GM12878 (cell line): ENCODE results near the gene HOGA1.
"Not testable (repeated sequence)": the region's sequence is repeated elsewhere in the genome, so short reads cannot be mapped to it uniquely, and the experiment has no call there.

Source experiments
- CBFB ChIP-seq: IDR thresholded peaks from 2 replicates; pipeline ENCODE4 v1.6.1; 2016; ENCODE audit warnings: antibody characterized with exemption, low read depth
- CTCF ChIP-seq, 3 experiments: IDR thresholded peaks in 2 of 3; conservative IDR thresholded peaks in 1 of 3; 2 replicates each; pipeline ENCODE4 v1.5.1; 2011; ENCODE audit warnings: low read depth in 3 of 3, low read length in 3 of 3, mild to moderate bottlenecking in 3 of 3, control low read depth in 2 of 3, moderate library complexity in 2 of 3, inconsistent platforms in 1 of 3, mixed read lengths in 1 of 3; ENCODE audit not compliant: control insufficient read depth in 2 of 3, insufficient read depth in 1 of 3; ENCODE audit errors: extremely low read depth in 1 of 3
- E2F4 ChIP-seq: IDR thresholded peaks from 2 replicates; pipeline ENCODE4 v1.6.1; 2012; ENCODE audit warnings: low read depth, low read length, improper control_type of control experiment
- PKNOX1 ChIP-seq: fragments of 450-650 bp; IDR thresholded peaks from 2 replicates; pipeline ENCODE4 v1.6.1; 2016; ENCODE audit warnings: mild to moderate bottlenecking
- POLR2AphosphoS2 ChIP-seq: IDR thresholded peaks from 2 replicates; pipeline ENCODE4 v1.6.1; 2011; ENCODE audit warnings: low read depth, mild to moderate bottlenecking, low read length, improper control_type of control experiment, moderate library complexity
- POLR2AphosphoS5 ChIP-seq: IDR thresholded peaks from 2 replicates; pipeline ENCODE4 v1.6.1; 2011; ENCODE audit warnings: mild to moderate bottlenecking, low read length, inconsistent platforms
- RAD21 ChIP-seq: IDR thresholded peaks from 2 replicates; pipeline ENCODE4 v1.6.1; 2011; ENCODE audit warnings: mild to moderate bottlenecking, low read depth, low read length, moderate library complexity; ENCODE audit not compliant: insufficient read depth
- SMARCA5 ChIP-seq: fragments of 450-650 bp; IDR thresholded peaks from 2 replicates; pipeline ENCODE4 v1.6.1; 2017; ENCODE audit warnings: mild to moderate bottlenecking
- TF ChIP-seq, protein P1 (sequence below): IDR thresholded peaks from 2 replicates; pipeline ENCODE4 v1.6.1; 2011; ENCODE audit warnings: borderline replicate concordance, low read depth, mild to moderate bottlenecking, moderate library complexity, mixed read lengths, low read length; ENCODE audit not compliant: insufficient read depth; ENCODE audit errors: extremely low read length
- TF ChIP-seq, protein P2 (sequence below): IDR thresholded peaks from 2 replicates; pipeline ENCODE4 v1.6.1; 2012; ENCODE audit warnings: improper control_type of control experiment, low read depth, low read length; ENCODE audit not compliant: insufficient replicate concordance

DNA sequence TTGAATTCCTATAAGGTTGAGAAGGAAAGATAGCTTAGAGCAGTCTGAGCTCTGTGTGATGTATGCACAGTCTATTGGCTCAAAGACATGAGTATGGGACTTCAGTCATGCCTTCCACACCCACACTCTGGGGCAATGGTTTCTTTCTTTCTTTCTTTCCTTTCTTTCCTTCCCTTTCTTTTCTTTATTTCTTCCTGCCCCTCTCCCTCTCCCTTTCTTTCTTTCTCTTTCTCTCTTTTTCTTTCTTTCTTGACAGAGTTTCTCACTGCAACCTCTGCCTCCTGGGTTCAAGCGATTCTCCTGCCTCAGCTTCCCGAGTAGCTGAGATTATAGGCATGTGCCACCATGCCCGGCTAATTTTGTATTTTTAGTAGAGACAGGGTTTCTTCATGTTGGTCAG is 54.9 kb downstream of the HOGA1 start:
- TF ChIP-seq E2F4; POLR2AphosphoS2; POLR2AphosphoS5; CTCF (IDR thresholded peaks at IDR 0.05 in 2 of 3, conservative IDR thresholded peaks at IDR 0.05 in 1 of 3; ENCODE audit: control insufficient read depth in 2 of 3, extremely low read depth in 1 of 3, insufficient read depth in 1 of 3, low read depth in 3 of 3, low read length in 3 of 3); RAD21; CBFB; SMARCA5; PKNOX1: not testable (repeated sequence)
- TF ChIP-seq, protein P1, sequence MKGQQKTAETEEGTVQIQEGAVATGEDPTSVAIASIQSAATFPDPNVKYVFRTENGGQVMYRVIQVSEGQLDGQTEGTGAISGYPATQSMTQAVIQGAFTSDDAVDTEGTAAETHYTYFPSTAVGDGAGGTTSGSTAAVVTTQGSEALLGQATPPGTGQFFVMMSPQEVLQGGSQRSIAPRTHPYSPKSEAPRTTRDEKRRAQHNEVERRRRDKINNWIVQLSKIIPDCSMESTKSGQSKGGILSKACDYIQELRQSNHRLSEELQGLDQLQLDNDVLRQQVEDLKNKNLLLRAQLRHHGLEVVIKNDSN = not testable (repeated sequence)
- TF ChIP-seq, protein P2, sequence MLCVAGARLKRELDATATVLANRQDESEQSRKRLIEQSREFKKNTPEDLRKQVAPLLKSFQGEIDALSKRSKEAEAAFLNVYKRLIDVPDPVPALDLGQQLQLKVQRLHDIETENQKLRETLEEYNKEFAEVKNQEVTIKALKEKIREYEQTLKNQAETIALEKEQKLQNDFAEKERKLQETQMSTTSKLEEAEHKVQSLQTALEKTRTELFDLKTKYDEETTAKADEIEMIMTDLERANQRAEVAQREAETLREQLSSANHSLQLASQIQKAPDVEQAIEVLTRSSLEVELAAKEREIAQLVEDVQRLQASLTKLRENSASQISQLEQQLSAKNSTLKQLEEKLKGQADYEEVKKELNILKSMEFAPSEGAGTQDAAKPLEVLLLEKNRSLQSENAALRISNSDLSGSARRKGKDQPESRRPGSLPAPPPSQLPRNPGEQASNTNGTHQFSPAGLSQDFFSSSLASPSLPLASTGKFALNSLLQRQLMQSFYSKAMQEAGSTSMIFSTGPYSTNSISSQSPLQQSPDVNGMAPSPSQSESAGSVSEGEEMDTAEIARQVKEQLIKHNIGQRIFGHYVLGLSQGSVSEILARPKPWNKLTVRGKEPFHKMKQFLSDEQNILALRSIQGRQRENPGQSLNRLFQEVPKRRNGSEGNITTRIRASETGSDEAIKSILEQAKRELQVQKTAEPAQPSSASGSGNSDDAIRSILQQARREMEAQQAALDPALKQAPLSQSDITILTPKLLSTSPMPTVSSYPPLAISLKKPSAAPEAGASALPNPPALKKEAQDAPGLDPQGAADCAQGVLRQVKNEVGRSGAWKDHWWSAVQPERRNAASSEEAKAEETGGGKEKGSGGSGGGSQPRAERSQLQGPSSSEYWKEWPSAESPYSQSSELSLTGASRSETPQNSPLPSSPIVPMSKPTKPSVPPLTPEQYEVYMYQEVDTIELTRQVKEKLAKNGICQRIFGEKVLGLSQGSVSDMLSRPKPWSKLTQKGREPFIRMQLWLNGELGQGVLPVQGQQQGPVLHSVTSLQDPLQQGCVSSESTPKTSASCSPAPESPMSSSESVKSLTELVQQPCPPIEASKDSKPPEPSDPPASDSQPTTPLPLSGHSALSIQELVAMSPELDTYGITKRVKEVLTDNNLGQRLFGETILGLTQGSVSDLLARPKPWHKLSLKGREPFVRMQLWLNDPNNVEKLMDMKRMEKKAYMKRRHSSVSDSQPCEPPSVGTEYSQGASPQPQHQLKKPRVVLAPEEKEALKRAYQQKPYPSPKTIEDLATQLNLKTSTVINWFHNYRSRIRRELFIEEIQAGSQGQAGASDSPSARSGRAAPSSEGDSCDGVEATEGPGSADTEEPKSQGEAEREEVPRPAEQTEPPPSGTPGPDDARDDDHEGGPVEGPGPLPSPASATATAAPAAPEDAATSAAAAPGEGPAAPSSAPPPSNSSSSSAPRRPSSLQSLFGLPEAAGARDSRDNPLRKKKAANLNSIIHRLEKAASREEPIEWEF = not testable (repeated sequence)
